CD14-positive monocyte (primary cell): Measurements from ENCODE around the gene SLC30A5. TPM values are rescaled to one million over a fixed set of nuclear protein-coding genes. Genes with fewer than 3 reads are reported as not detected.

ENCODE experiments used
- DNase-seq, 3 donors: peaks; one replicate each; pipeline ENCODE4 v3.0.0-alpha.2; 2011 to 2022
- H2AFZ ChIP-seq: 2 replicates; pipeline ENCODE4 v1.6.0; 2012; ENCODE audit warnings: mild to moderate bottlenecking, low read depth, low read length, inconsistent platforms; ENCODE audit not compliant: insufficient read depth, poor library complexity, severe bottlenecking
- H3K27ac ChIP-seq, 2 donors: 1 replicate in 1 of 2; 2 replicates in 1 of 2; pipeline ENCODE4 v1.5.1; 2012 to 2013; ENCODE audit warnings: low read length in 2 of 2, control low read depth in 1 of 2, inconsistent platforms in 1 of 2, low read depth in 1 of 2, mild to moderate bottlenecking in 1 of 2
- H3K27me3 ChIP-seq, 2 donors: one replicate each; pipeline versions ENCODE4 v1.6.0 to v1.6.1; 2011 to 2013; ENCODE audit warnings: low read length in 2 of 2; ENCODE audit not compliant: control insufficient read depth in 2 of 2, insufficient read depth in 2 of 2
- H3K36me3 ChIP-seq, 2 donors: replicated peaks in 1 of 2; 1 replicate in 1 of 2; 2 replicates in 1 of 2; pipeline versions ENCODE4 v1.5.1 to v1.6.1; 2012 to 2013; ENCODE audit warnings: low read length in 2 of 2, control low read depth in 1 of 2, inconsistent platforms in 1 of 2, mild to moderate bottlenecking in 1 of 2; ENCODE audit not compliant: insufficient read depth in 2 of 2, control insufficient read depth in 1 of 2
- H3K4me1 ChIP-seq, 2 donors: 1 replicate in 1 of 2; 2 replicates in 1 of 2; pipeline versions ENCODE4 v1.5.1 to v1.6.1; 2012 to 2013; ENCODE audit warnings: low read length in 2 of 2, control low read depth in 1 of 2, inconsistent platforms in 1 of 2, mild to moderate bottlenecking in 1 of 2, moderate library complexity in 1 of 2; ENCODE audit not compliant: insufficient read depth in 2 of 2, control insufficient read depth in 1 of 2
- H3K4me2 ChIP-seq: replicated peaks from 2 replicates; pipeline ENCODE3; 2012; ENCODE audit warnings: low read length, moderate library complexity, mild to moderate bottlenecking; ENCODE audit not compliant: poor library complexity, severe bottlenecking; ENCODE audit errors: extremely low read depth
- H3K4me3 ChIP-seq, 3 experiments: fragments of 200-600 bp in 1 of 3; sonication (generic) in 1 of 3; replicated peaks in 1 of 3; 1 replicate in 2 of 3; 2 replicates in 1 of 3; pipeline ENCODE4 v1.5.1; 2011 to 2013; ENCODE audit warnings: low read length in 3 of 3, mild to moderate bottlenecking in 3 of 3, control low read depth in 2 of 3, low read depth in 2 of 3, inconsistent platforms in 1 of 3, moderate library complexity in 1 of 3
- H3K79me2 ChIP-seq: 2 replicates; pipeline ENCODE4 v1.6.0; 2012; ENCODE audit warnings: mild to moderate bottlenecking, control low read depth, inconsistent platforms, low read length, moderate library complexity; ENCODE audit not compliant: insufficient read depth
- H3K9ac ChIP-seq: 2 replicates; pipeline ENCODE4 v1.6.0; 2017; ENCODE audit warnings: low read length, mild to moderate bottlenecking; ENCODE audit not compliant: insufficient read depth, poor library complexity, severe bottlenecking
- H3K9me3 ChIP-seq, 2 donors: replicated peaks in 1 of 2; 1 replicate in 1 of 2; 2 replicates in 1 of 2; pipeline versions ENCODE4 v1.5.1 to v1.6.1; 2012 to 2013; ENCODE audit warnings: low read length in 2 of 2, control low read depth in 1 of 2; ENCODE audit not compliant: control insufficient read depth in 1 of 2, insufficient read depth in 1 of 2
- H4K20me1 ChIP-seq: 2 replicates; pipeline ENCODE4 v1.6.0; 2012; ENCODE audit warnings: mild to moderate bottlenecking, low read length, control low read depth, moderate library complexity; ENCODE audit not compliant: insufficient read depth
- H3K27ac Mint-ChIP-seq, 7 donors: one replicate each; pipeline ENCODE4 v1.8.0; 2020; ENCODE audit warnings: mild to moderate bottlenecking in 7 of 7, mixed read lengths in 7 of 7, moderate library complexity in 6 of 7, inconsistent platforms in 2 of 7
- H3K27me3 Mint-ChIP-seq, 3 donors: one replicate each; pipeline ENCODE4 v1.8.0; 2021 to 2022; ENCODE audit warnings: low read depth in 3 of 3, mild to moderate bottlenecking in 3 of 3, mixed read lengths in 3 of 3, moderate library complexity in 3 of 3, inconsistent platforms in 1 of 3
- H3K36me3 Mint-ChIP-seq, 2 donors: one replicate each; pipeline ENCODE4 v1.8.0; 2020; ENCODE audit warnings: mixed read lengths in 2 of 2, inconsistent platforms in 1 of 2, mild to moderate bottlenecking in 1 of 2
- H3K4me1 Mint-ChIP-seq: one replicate; pipeline ENCODE4 v1.8.0; 2020; ENCODE audit warnings: mild to moderate bottlenecking, mixed read lengths
- H3K4me3 Mint-ChIP-seq, 2 donors: one replicate each; pipeline ENCODE4 v1.8.0; 2020; ENCODE audit warnings: mild to moderate bottlenecking in 2 of 2, mixed read lengths in 2 of 2, moderate library complexity in 1 of 2
- H3K9me3 Mint-ChIP-seq, 7 donors: one replicate each; pipeline ENCODE4 v1.8.0; 2020 to 2022; ENCODE audit warnings: mixed read lengths in 7 of 7, mild to moderate bottlenecking in 6 of 7, moderate library complexity in 6 of 7, inconsistent platforms in 2 of 7
- WGBS: methylation state at CpG from one replicate; pipeline ENCODE4 v1.1.5; 2013; ENCODE audit warnings: missing lambda C conversion rate; ENCODE audit not compliant: insufficient coverage; 5-methylcytosine and 5-hydroxymethylcytosine counted together
- intact Hi-C, 2 donors: fragments of 100-400 bp; cut with micrococcal nuclease; formaldehyde crosslinking; loops; one replicate each; pipeline versions ENCODE4 v1.15.0 to v1.15.1; 2023
- polyA plus RNA-seq, 3 donors: library from polyadenylated mRNA; depleted of rRNA in 1 of 3; unstranded in 2 of 3; stranded (reverse) in 1 of 3; fragments of 300-500 nt in 2 of 3; fragments of >200 nt in 1 of 3; fragmentation: Illumina TruSeq in 2 of 3; gene quantifications; 1 replicate in 2 of 3; 2 replicates in 1 of 3; pipeline ENCODE4 v1.2.3, GENCODE V29; 2012 to 2021
- TF ChIP-seq, protein P1 (sequence below): fragments of 200-600 bp; IDR thresholded peaks from one replicate; pipeline ENCODE4 v1.8.0; 2022; ENCODE audit warnings: antibody characterized with exemption, mild to moderate bottlenecking

SLC30A5 gene
- polyA plus RNA-seq, 3 donors: 12.6 to 28.2 (median 27.0) TPM

DNA sequence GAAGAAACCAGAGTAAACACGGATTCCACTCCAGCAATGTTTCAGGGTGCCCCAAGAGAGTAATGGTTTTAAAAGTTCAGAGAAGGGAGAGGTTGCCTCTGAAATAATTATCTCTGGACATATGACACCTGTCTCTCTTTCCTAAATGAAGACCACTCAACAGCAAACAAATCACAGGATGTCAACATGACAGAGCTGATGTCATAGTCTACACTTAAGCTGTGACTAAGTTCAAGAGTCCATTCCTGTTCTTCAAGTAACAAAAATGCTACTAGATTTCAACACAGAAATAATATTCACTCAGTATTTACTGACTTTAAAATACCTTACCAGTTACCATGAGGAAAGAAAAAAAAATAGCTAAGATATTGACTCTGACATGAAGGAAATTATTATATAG, 44.7 kb upstream of the SLC30A5 start:
- no CpG with 5 or more reads among the region's 1 CpG for WGBS
- no peak overlapping the region for H2AFZ ChIP-seq
- H3K27ac ChIP-seq: no peak overlapping the region
- Mint-ChIP-seq H3K27me3 (peaks cover 0 to 5% (median 0%) of the 10 kb centered on the region in 3 donors), H3K36me3 (no peaks in the 10 kb centered on the region), H3K4me1 (no peaks in the 10 kb centered on the region), H3K27ac (no peak overlapping the region), H3K9me3 (no peaks in the 10 kb centered on the region), H3K4me3 (no peak overlapping the region)
- no peaks in the 10 kb centered on the region for H3K9me3 ChIP-seq
- no peaks in the 10 kb centered on the region for H4K20me1 ChIP-seq
- no peak overlapping the region for H3K4me3 ChIP-seq
- H3K4me2 ChIP-seq: no peak overlapping the region
- H3K9ac ChIP-seq: no peak overlapping the region
- intact Hi-C loops: no loop called here
- H3K27me3 ChIP-seq: no peaks in the 10 kb centered on the region
- no peaks in the 10 kb centered on the region for H3K36me3 ChIP-seq
- no peak for DNase-seq
- TF ChIP-seq, protein P1, sequence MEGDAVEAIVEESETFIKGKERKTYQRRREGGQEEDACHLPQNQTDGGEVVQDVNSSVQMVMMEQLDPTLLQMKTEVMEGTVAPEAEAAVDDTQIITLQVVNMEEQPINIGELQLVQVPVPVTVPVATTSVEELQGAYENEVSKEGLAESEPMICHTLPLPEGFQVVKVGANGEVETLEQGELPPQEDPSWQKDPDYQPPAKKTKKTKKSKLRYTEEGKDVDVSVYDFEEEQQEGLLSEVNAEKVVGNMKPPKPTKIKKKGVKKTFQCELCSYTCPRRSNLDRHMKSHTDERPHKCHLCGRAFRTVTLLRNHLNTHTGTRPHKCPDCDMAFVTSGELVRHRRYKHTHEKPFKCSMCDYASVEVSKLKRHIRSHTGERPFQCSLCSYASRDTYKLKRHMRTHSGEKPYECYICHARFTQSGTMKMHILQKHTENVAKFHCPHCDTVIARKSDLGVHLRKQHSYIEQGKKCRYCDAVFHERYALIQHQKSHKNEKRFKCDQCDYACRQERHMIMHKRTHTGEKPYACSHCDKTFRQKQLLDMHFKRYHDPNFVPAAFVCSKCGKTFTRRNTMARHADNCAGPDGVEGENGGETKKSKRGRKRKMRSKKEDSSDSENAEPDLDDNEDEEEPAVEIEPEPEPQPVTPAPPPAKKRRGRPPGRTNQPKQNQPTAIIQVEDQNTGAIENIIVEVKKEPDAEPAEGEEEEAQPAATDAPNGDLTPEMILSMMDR: no peak
- no peaks in the 10 kb centered on the region for H3K4me1 ChIP-seq
- H3K79me2 ChIP-seq: no peaks in the 10 kb centered on the region

DNA sequence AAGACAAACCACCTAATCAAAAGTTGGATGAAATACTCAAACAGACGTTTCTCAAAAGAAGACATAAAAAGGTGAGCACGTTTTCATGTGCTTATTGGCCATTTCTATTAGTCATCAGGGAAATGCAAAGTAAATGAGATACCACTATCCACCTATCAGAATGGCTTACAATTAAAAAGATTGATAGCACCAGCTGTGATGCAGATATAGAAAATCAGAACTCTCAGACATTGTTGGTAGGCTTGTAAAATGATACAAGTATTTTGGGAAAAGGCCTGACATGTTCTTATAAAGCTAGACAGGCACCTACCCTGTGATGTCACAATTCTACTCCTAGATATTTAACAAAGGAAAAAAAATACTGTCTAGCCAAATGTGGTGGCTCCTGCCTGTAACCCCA, 44.0 kb upstream of the SLC30A5 start:
- H3K9ac ChIP-seq: no peak overlapping the region
- no peak overlapping the region for H3K4me2 ChIP-seq
- no peak overlapping the region for H3K4me3 ChIP-seq
- no peaks in the 10 kb centered on the region for H3K27me3 ChIP-seq
- Mint-ChIP-seq H3K27ac (no peak overlapping the region), H3K9me3 (no peaks in the 10 kb centered on the region), H3K4me1 (no peaks in the 10 kb centered on the region), H3K36me3 (no peaks in the 10 kb centered on the region), H3K4me3 (no peak overlapping the region), H3K27me3 (peaks cover 0 to 5% (median 0%) of the 10 kb centered on the region in 3 donors)
- no peaks in the 10 kb centered on the region for H3K9me3 ChIP-seq
- TF ChIP-seq, protein P1: no peak
- H3K27ac ChIP-seq: no peak overlapping the region
- H3K79me2 ChIP-seq: no peaks in the 10 kb centered on the region
- no peak for DNase-seq
- no peaks in the 10 kb centered on the region for H3K4me1 ChIP-seq
- no CpG with 5 or more reads among the region's 2 CpGs for WGBS
- no peak overlapping the region for H2AFZ ChIP-seq
- intact Hi-C loops: no loop called here
- no peaks in the 10 kb centered on the region for H4K20me1 ChIP-seq
- H3K36me3 ChIP-seq: no peaks in the 10 kb centered on the region
